Glutamatergic neuron (in vitro differentiated cells): ENCODE measurements around the gene DNM3. TPM values are rescaled to one million over a fixed set of nuclear protein-coding genes. Genes with fewer than 3 reads are reported as not detected.

Source experiments
- DNase-seq: peaks from one replicate; pipeline ENCODE4 v3.0.0; 2022
- H3K27ac Mint-ChIP-seq: one replicate; pipeline ENCODE4 v1.8.0; 2020; ENCODE audit warnings: mild to moderate bottlenecking, mixed read lengths, inconsistent platforms; ENCODE audit not compliant: unreplicated experiment
- H3K27me3 Mint-ChIP-seq: one replicate; pipeline ENCODE4 v1.8.0; 2020; ENCODE audit warnings: mild to moderate bottlenecking, moderate library complexity, mixed read lengths, inconsistent platforms; ENCODE audit not compliant: unreplicated experiment
- H3K36me3 Mint-ChIP-seq: one replicate; pipeline ENCODE4 v1.8.0; 2020; ENCODE audit warnings: mild to moderate bottlenecking, mixed read lengths, inconsistent platforms; ENCODE audit not compliant: unreplicated experiment
- H3K4me1 Mint-ChIP-seq: one replicate; pipeline ENCODE4 v1.8.0; 2020; ENCODE audit warnings: mild to moderate bottlenecking, low read depth, mixed read lengths, inconsistent platforms; ENCODE audit not compliant: unreplicated experiment
- H3K4me3 Mint-ChIP-seq: one replicate; pipeline ENCODE4 v1.8.0; 2020; ENCODE audit warnings: mild to moderate bottlenecking, mixed read lengths, inconsistent platforms; ENCODE audit not compliant: unreplicated experiment
- H3K9me3 Mint-ChIP-seq: one replicate; pipeline ENCODE4 v1.8.0; 2020; ENCODE audit warnings: mild to moderate bottlenecking, moderate library complexity, mixed read lengths, inconsistent platforms; ENCODE audit not compliant: unreplicated experiment
- CTCF ChIP-seq: fragments of 200-600 bp; sonication (generic); IDR thresholded peaks from one replicate; pipeline ENCODE4 v1.5.0; 2021; ENCODE audit not compliant: partially characterized antibody, unreplicated experiment
- total RNA-seq: library from RNA; stranded (reverse); fragmentation: NEBNext Ultra II Directional; extraction: Animal tissue kit (Norgen Biotek cat#: 25700); gene quantifications from one replicate; pipeline ENCODE4 v1.2.1, GENCODE V29; 2021; ENCODE audit not compliant: unreplicated experiment

DNM3 gene
- total RNA-seq, 1 donor from 2014 or later = 11.4 TPM

DNA sequence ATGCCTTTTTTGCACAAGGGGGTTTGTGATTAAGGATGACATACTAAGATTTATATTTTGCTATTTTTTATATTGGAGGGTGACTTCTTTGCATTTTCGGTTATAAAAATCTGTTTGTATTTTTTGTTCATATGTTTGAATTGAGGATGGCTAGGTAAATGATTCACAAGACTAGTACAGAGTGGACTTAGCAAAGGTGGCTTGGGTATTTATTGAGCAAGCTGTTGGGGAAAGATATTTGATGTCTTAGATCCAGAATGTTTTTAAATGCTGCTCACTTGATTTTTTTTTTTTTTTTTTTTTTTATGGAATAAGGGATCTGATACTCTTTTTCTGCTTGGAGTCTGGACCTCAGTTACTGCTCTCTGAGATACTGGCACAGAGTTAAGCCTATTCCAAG lies 100.6 kb downstream of the DNM3 start:
- Mint-ChIP-seq H3K4me1 (peaks cover 17% of the 10 kb centered on the region), H3K27ac (no peak overlapping the region), H3K27me3 (peaks cover 1% of the 10 kb centered on the region), H3K36me3 (no peaks in the 10 kb centered on the region), H3K9me3 (no peaks in the 10 kb centered on the region), H3K4me3 (no peak overlapping the region)
- no peak for TF ChIP-seq CTCF
- no peak for DNase-seq

DNA sequence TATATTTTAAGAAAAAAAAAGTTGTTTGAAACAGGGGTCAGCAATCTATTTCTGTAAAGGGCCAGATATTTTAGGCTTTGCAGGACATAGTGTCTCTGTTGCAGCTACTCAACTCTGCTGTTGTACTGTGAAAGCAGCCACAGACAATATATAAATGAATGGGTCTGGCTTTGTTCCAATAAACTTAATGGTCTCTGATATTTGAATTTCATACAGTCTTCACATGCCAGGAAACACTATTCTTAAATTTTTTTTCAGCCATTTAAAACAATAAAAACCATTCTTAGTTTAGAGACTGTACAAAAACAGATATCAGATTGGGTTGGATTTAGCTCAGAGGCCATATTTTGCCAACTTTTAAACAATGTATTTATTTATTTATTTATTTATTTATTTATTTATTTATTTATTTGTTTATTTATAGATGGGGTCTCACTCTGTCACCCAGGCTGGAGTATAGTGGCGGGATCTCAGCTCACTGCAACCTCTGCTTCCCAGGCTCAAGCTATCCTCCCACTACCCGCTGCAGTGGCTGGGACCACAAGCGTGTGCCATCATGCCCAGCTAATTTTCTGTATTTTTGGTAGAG lies 102.8 kb downstream of the DNM3 start:
- Mint-ChIP-seq H3K4me1 (peaks cover 20% of the 10 kb centered on the region), H3K27ac (no peak overlapping the region), H3K27me3 (peaks cover 1% of the 10 kb centered on the region), H3K4me3 (no peak overlapping the region), H3K9me3 (no peaks in the 10 kb centered on the region), H3K36me3 (no peaks in the 10 kb centered on the region)
- DNase-seq = no peak
- TF ChIP-seq CTCF = no peak

DNA sequence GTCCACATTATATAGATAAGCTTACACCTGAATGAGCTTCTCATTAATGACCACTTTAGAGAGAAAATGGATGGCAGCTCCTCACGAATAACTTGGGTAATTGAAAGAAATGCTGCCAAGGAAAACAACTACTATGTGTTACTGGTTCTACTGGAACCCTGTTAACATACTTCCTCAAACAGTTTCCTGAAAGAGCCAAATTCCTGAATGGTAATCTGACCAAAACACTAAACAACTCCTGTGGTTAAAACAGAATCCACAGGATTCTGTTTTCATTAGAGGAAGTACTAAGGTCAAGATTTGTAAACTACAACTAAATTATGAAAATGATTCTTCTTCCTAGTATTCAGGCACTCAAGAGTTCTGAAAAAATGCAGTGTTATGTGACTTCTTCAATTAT lies 107.2 kb downstream of the DNM3 start:
- peaks cover 1% of the 10 kb centered on the region for H3K27me3 Mint-ChIP-seq
- no peak overlapping the region for H3K27ac Mint-ChIP-seq
- H3K4me3 Mint-ChIP-seq = no peak overlapping the region
- TF ChIP-seq CTCF = no peak
- DNase-seq = no peak
- H3K36me3 Mint-ChIP-seq = no peaks in the 10 kb centered on the region
- H3K4me1 Mint-ChIP-seq = peaks cover 13% of the 10 kb centered on the region
- no peaks in the 10 kb centered on the region for H3K9me3 Mint-ChIP-seq

- H3K9me3 Mint-ChIP-seq = no peaks in the 10 kb centered on the region
- H3K4me1 Mint-ChIP-seq = peaks cover 20% of the 10 kb centered on the region
- no peak overlapping the region for H3K4me3 Mint-ChIP-seq
- no peak for DNase-seq
- H3K36me3 Mint-ChIP-seq = no peaks in the 10 kb centered on the region
- no peak for TF ChIP-seq CTCF
- peaks cover 1% of the 10 kb centered on the region for H3K27me3 Mint-ChIP-seq
- no peak overlapping the region for H3K27ac Mint-ChIP-seq
These were observed 108.0 kb downstream of the DNM3 start for GRCh38 chr1:171949316-171949715.

DNA sequence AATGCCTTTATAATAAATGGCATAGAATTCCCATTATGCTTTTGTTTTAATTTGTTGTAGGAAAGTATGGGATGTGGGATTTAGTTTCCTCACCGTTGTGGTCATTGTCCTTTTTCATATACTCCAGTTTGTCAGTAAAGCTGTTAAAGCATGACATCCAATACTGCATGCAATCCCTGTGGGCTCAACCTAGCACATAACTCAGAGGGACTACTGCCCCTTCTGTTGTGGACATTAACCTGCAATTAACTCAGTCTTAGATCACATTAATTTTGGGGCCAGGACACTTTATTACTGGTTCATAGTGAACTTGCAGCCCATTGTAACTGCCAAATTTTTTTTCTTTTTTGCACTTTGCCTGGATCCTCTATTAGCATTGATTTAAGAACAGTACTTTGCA lies 112.5 kb downstream of the DNM3 start:
- no peaks in the 10 kb centered on the region for H3K36me3 Mint-ChIP-seq
- H3K27me3 Mint-ChIP-seq = no peaks in the 10 kb centered on the region
- no peak overlapping the region for H3K27ac Mint-ChIP-seq
- H3K4me3 Mint-ChIP-seq = no peak overlapping the region
- DNase-seq = no peak
- TF ChIP-seq CTCF = no peak
- peaks cover 9% of the 10 kb centered on the region for H3K4me1 Mint-ChIP-seq
- H3K9me3 Mint-ChIP-seq = no peaks in the 10 kb centered on the region
